GM23248 (cell line): ENCODE data around the gene PPM1H.

ENCODE experiments used
- EZH2 ChIP-seq: fragments of 200-600 bp; sonication (generic); IDR thresholded peaks from 2 replicates; pipeline ENCODE4 v1.6.1; 2018; ENCODE audit warnings: antibody characterized with exemption, mild to moderate bottlenecking; ENCODE audit not compliant: insufficient read depth, poor library complexity, severe bottlenecking
- EZH2phosphoT487 ChIP-seq: fragments of 200-600 bp; sonication (generic); IDR thresholded peaks from 2 replicates; pipeline ENCODE4 v1.6.1; 2018; ENCODE audit warnings: antibody characterized with exemption, moderate library complexity, mild to moderate bottlenecking, low read depth; ENCODE audit not compliant: insufficient read depth

DNA sequence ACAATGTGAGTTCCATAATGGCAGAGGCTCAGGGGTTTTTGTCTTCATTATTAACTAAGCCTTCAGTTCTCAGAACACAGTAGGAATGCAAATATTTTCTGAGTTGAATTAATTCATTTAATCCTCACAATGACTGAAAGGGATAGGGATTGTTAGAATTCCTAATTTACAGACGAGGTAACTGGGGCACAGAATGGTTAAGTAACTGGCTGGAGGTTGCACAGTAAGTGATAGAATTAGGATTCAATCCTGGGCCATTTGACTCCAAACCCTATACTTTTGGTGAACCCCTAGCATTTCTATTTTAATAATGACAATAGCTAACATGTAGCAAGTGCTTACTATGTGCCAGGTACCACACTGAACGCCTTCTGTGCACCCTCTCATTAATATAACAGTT lies 163.1 kb downstream of the PPM1H start:
- TF ChIP-seq EZH2phosphoT487: no peak
- no peak for TF ChIP-seq EZH2
